ENCODE data around the gene ACER2. TPM values are rescaled to one million over a fixed set of nuclear protein-coding genes. Genes with fewer than 3 reads are reported as not detected.

Gene ACER2
- total RNA-seq, 4 donors from 2014 or later: 10.4 to 38.1 (median 20.9) TPM

DNA sequence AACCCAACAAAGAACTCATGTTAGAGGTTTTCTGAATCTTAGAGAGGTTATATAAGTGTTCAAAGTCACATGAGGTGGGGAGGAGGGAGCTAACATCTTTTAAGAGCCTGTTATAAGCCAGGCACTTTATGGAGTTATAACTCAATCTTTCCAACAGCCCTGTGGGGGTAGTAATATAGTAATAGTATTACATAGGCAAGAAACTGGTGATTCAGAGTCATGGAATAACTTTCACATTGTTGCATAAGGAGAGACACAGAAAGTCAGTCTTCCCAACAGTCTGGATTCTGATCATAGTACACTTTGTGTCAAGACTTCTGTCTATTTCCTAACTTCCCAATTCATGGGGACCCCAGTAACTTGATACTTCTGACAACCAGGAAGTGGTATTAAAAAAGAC is 89.2 kb downstream of the ACER2 start:
- DNase-seq (ENCODE audit: low spot score) (no peak), ATAC-seq (ENCODE audit: low FRiP score) (no peak)
- TF ChIP-seq, protein P1, sequence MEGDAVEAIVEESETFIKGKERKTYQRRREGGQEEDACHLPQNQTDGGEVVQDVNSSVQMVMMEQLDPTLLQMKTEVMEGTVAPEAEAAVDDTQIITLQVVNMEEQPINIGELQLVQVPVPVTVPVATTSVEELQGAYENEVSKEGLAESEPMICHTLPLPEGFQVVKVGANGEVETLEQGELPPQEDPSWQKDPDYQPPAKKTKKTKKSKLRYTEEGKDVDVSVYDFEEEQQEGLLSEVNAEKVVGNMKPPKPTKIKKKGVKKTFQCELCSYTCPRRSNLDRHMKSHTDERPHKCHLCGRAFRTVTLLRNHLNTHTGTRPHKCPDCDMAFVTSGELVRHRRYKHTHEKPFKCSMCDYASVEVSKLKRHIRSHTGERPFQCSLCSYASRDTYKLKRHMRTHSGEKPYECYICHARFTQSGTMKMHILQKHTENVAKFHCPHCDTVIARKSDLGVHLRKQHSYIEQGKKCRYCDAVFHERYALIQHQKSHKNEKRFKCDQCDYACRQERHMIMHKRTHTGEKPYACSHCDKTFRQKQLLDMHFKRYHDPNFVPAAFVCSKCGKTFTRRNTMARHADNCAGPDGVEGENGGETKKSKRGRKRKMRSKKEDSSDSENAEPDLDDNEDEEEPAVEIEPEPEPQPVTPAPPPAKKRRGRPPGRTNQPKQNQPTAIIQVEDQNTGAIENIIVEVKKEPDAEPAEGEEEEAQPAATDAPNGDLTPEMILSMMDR (IDR thresholded peaks at IDR 0.05): no peak

Other genes with a start within 250 kb of the ACER2 start
- gene DENND4C, start 178.3 kb upstream of the ACER2 start, total RNA-seq: 100 to 1,000 TPM in 3 of 4 donors, 10 to 100 TPM in 1; 80.0 to 133 (median 113) TPM
- 1,000 to 10,000 TPM; 1,226 to 1,596 (median 1,494) TPM for gene RPS6, start 28.8 kb upstream of the ACER2 start, total RNA-seq

Measured in omental fat pad (tissue), 4 donors.